K562 (cell line): ENCODE results near the gene FABP3. TPM values are rescaled to one million over a fixed set of nuclear protein-coding genes. Genes with fewer than 3 reads are reported as not detected.
A peak's percentile ranks its signal among the peaks of the same experiment; 100 is the strongest.

Experiments used
- CHCHD3 ChIP-seq: fragments of 250-450 bp; sonication (Bioruptor Pico); IDR thresholded peaks from 2 replicates; pipeline ENCODE4 v2.1.2; 2022; ENCODE audit warnings: mild to moderate bottlenecking
- EZH2 ChIP-seq: IDR thresholded peaks from 2 replicates; pipeline ENCODE4 v1.6.1; 2012; ENCODE audit warnings: low read depth, mild to moderate bottlenecking, inconsistent platforms, low read length, borderline replicate concordance
- FOS ChIP-seq: IDR thresholded peaks from 3 replicates; pipeline ENCODE4 v1.6.1; 2011; ENCODE audit not compliant: insufficient read length; ENCODE audit errors: extremely low read depth
- GATA2 ChIP-seq: sonication (generic); formaldehyde crosslinking; IDR thresholded peaks from 2 replicates; pipeline ENCODE4 v1.4.0; 2020; ENCODE audit warnings: mild to moderate bottlenecking, missing genetic modification reagents
- KDM1A ChIP-seq, 2 experiments: fragments of 450-650 bp; IDR thresholded peaks; 2 replicates each; pipeline ENCODE4 v1.6.1; 2016; ENCODE audit warnings: mild to moderate bottlenecking in 2 of 2
- MAFF ChIP-seq: IDR thresholded peaks from 2 replicates; pipeline ENCODE4 v1.6.1; 2012; ENCODE audit warnings: low read length, improper control_type of control experiment
- NFATC3 ChIP-seq: fragments of 450-650 bp; IDR thresholded peaks from 2 replicates; pipeline ENCODE4 v1.6.1; 2017; ENCODE audit warnings: mild to moderate bottlenecking
- NFE2 ChIP-seq: IDR thresholded peaks from 2 replicates; pipeline ENCODE4 v1.6.1; 2014; ENCODE audit warnings: antibody characterized with exemption, low read depth
- NFE2L1 ChIP-seq: fragments of 450-650 bp; IDR thresholded peaks from 2 replicates; pipeline ENCODE4 v1.6.1; 2016; ENCODE audit warnings: missing genetic modification characterization, low read depth, mild to moderate bottlenecking, missing compliant biosample characterization, moderate library complexity, borderline replicate concordance
- RAD21 ChIP-seq, 2 experiments: fragments of 250-450 bp in 1 of 2; fragments of 450-650 bp in 1 of 2; sonication (Bioruptor Pico) in 1 of 2; formaldehyde crosslinking in 1 of 2; IDR thresholded peaks in 1 of 2; conservative IDR thresholded peaks in 1 of 2; 2 replicates each; pipeline versions ENCODE4 v1.4.0 to v1.8.0; 2020 to 2022; ENCODE audit warnings: mild to moderate bottlenecking in 2 of 2, moderate library complexity in 1 of 2
- RBM14 ChIP-seq: fragments of 200-400 bp; formaldehyde crosslinking; IDR thresholded peaks from 2 replicates; pipeline ENCODE4 v1.6.1; 2018; ENCODE audit warnings: low read depth, mild to moderate bottlenecking, low read length, moderate library complexity, borderline replicate concordance; ENCODE audit not compliant: insufficient read depth
- RBM39 ChIP-seq: fragments of 200-400 bp; formaldehyde crosslinking; optimal IDR thresholded peaks from 2 replicates; pipeline ENCODE3; 2018; ENCODE audit warnings: low read depth, low read length
- SLC30A9 ChIP-seq: fragments of 250-450 bp; sonication (Bioruptor Pico); IDR thresholded peaks from 2 replicates; pipeline ENCODE4 v1.8.0; 2022; ENCODE audit warnings: mild to moderate bottlenecking, moderate library complexity
- TAF7 ChIP-seq: fragments of 450-650 bp; IDR thresholded peaks from 2 replicates; pipeline ENCODE4 v1.6.1; 2016; ENCODE audit warnings: missing genetic modification characterization, missing compliant biosample characterization
- ZNF431 ChIP-seq: sonication (generic); formaldehyde crosslinking; IDR thresholded peaks from 2 replicates; pipeline ENCODE4 v1.8.0; 2022; ENCODE audit warnings: mild to moderate bottlenecking, missing genetic modification reagents
- ZNF57 ChIP-seq: fragments of 450-650 bp; formaldehyde crosslinking; IDR thresholded peaks from 2 replicates; pipeline ENCODE4 v1.4.0; 2020; ENCODE audit warnings: mild to moderate bottlenecking, moderate library complexity
- polyA plus RNA-seq, 8 experiments: library from polyadenylated mRNA; depleted of rRNA in 4 of 8; stranded (reverse) in 5 of 8; unstranded in 3 of 8; fragments of >200 nt; fragmentation: Nextera tagmentation in 2 of 8; fragmentation: Illumina TruSeq in 1 of 8; extraction: Ambion mirVana in 2 of 8; extraction: Trizol in 1 of 8; gene quantifications; 2 replicates each; pipeline versions ENCODE4 v1.2.1 to v1.2.3, GENCODE V29; 2011 to 2014; ENCODE audit warnings: inconsistent platforms in 1 of 8, missing spikeins in 1 of 8
- total RNA-seq, 7 experiments: library from RNA; depleted of rRNA in 6 of 7; stranded (reverse); fragments of >200 nt in 6 of 7; fragmentation: Illumina TruSeq in 2 of 7; extraction: Trizol in 2 of 7; gene quantifications; 2 replicates each; pipeline versions ENCODE4 v1.2.1 to v1.2.3, GENCODE V29; 2011 to 2021; ENCODE audit warnings: low replicate concordance in 1 of 7
- TF ChIP-seq, protein P1 (sequence below): fragments of 250-450 bp; sonication (Bioruptor Pico); IDR thresholded peaks from 2 replicates; pipeline ENCODE4 v1.4.0; 2020; ENCODE audit warnings: mild to moderate bottlenecking, moderate library complexity, borderline replicate concordance
- TF ChIP-seq, protein P2 (sequence below): fragments of 450-650 bp; IDR thresholded peaks from 2 replicates; pipeline ENCODE4 v1.6.1; 2016; ENCODE audit warnings: antibody characterized with exemption
- TF ChIP-seq, protein P3 (sequence below): fragments of 250-450 bp; sonication (Bioruptor Pico); IDR thresholded peaks from 2 replicates; pipeline ENCODE4 v1.4.0; 2020; ENCODE audit warnings: mild to moderate bottlenecking, moderate library complexity

FABP3 gene
- total and polyA plus RNA-seq, 9 of the 15 experiments (the other 6 are each of a cell fraction or from before 2014, with no cell fraction given), result 0.22 TPM; not detected in 8

DNA sequence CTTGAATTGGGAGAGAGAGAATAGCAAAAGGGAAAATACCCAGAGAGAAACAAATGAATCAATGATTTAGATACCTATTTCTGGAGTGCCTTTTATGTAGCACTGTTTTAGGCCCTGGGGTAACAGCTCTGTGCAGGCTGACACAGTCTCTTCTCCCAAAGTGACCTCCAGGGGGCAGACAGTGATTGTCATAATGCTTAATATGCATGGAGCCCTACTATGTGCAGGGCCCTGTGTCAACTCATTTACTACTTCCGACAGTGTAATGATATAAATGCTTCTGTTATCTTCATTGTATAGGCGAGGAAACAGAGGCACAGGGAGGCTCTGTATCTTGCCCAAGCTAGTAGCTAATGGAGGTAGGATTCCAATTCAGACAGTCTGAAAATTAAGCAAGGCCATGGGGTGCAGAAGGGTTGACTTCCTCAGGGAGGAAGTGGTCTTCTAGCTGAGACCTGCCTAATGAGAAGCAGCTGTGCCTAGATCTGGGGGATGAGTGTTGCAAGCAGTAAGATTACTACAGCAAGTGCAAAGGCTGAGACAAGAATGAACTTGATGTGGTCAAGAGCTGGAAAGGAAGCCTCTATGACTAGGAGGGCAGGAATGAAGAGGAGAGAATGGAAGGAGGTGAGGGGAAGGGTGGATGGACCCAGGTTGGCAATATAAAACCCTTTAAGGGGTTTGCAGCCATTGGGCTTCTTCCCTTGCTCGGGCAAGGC lies 23.9 kb upstream of the FABP3 start (continued):
- TF ChIP-seq, protein P1, sequence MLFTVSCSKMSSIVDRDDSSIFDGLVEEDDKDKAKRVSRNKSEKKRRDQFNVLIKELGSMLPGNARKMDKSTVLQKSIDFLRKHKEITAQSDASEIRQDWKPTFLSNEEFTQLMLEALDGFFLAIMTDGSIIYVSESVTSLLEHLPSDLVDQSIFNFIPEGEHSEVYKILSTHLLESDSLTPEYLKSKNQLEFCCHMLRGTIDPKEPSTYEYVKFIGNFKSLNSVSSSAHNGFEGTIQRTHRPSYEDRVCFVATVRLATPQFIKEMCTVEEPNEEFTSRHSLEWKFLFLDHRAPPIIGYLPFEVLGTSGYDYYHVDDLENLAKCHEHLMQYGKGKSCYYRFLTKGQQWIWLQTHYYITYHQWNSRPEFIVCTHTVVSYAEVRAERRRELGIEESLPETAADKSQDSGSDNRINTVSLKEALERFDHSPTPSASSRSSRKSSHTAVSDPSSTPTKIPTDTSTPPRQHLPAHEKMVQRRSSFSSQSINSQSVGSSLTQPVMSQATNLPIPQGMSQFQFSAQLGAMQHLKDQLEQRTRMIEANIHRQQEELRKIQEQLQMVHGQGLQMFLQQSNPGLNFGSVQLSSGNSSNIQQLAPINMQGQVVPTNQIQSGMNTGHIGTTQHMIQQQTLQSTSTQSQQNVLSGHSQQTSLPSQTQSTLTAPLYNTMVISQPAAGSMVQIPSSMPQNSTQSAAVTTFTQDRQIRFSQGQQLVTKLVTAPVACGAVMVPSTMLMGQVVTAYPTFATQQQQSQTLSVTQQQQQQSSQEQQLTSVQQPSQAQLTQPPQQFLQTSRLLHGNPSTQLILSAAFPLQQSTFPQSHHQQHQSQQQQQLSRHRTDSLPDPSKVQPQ (CRISPR knock-in tag), result no peak
- no peak for TF ChIP-seq RBM39
- TF ChIP-seq NFE2L1 (tag), result no peak
- no peak for TF ChIP-seq GATA2 (CRISPR knock-in tag)
- TF ChIP-seq, protein P2, sequence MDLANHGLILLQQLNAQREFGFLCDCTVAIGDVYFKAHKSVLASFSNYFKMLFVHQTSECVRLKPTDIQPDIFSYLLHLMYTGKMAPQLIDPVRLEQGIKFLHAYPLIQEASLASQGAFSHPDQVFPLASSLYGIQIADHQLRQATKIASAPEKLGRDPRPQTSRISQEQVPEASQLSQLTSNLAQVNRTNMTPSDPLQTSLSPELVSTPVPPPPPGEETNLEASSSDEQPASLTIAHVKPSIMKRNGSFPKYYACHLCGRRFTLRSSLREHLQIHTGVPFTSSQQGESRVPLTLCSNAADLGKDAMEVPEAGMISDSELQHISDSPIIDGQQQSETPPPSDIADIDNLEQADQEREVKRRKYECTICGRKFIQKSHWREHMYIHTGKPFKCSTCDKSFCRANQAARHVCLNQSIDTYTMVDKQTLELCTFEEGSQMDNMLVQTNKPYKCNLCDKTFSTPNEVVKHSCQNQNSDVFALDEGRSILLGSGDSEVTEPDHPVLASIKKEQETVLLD, result no peak
- TF ChIP-seq CHCHD3 (CRISPR knock-in tag), result no peak
- no peak for TF ChIP-seq ZNF431 (CRISPR knock-in tag)
- no peak for TF ChIP-seq RBM14
- TF ChIP-seq SLC30A9 (CRISPR knock-in tag), result no peak
- TF ChIP-seq, protein P3, sequence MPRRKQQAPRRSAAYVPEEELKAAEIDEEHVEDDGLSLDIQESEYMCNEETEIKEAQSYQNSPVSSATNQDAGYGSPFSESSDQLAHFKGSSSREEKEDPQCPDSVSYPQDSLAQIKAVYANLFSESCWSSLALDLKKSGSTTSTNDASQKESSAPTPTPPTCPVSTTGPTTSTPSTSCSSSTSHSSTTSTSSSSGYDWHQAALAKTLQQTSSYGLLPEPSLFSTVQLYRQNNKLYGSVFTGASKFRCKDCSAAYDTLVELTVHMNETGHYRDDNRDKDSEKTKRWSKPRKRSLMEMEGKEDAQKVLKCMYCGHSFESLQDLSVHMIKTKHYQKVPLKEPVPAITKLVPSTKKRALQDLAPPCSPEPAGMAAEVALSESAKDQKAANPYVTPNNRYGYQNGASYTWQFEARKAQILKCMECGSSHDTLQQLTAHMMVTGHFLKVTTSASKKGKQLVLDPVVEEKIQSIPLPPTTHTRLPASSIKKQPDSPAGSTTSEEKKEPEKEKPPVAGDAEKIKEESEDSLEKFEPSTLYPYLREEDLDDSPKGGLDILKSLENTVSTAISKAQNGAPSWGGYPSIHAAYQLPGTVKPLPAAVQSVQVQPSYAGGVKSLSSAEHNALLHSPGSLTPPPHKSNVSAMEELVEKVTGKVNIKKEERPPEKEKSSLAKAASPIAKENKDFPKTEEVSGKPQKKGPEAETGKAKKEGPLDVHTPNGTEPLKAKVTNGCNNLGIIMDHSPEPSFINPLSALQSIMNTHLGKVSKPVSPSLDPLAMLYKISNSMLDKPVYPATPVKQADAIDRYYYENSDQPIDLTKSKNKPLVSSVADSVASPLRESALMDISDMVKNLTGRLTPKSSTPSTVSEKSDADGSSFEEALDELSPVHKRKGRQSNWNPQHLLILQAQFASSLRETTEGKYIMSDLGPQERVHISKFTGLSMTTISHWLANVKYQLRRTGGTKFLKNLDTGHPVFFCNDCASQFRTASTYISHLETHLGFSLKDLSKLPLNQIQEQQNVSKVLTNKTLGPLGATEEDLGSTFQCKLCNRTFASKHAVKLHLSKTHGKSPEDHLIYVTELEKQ (CRISPR knock-in tag), result no peak
- TF ChIP-seq KDM1A (IDR thresholded peaks at IDR 0.05), result 0 out of 4 replicates have a peak, but pooled peaks of 1 of the 2 experiments have one; percentile 35
- no peak for TF ChIP-seq FOS
- peak; percentile 62 to 85 for TF ChIP-seq RAD21 (CRISPR knock-in tag; conservative IDR thresholded peaks at IDR 0.05 in 1 of 2, IDR thresholded peaks at IDR 0.05 in 1 of 2)
- no peak for TF ChIP-seq NFE2
- TF ChIP-seq TAF7 (tag), result no peak
- TF ChIP-seq NFATC3, result no peak
- TF ChIP-seq ZNF57, result no peak
- TF ChIP-seq MAFF, result no peak
- TF ChIP-seq EZH2, result no peak
